Myocyte (in vitro differentiated cells): Measurements from ENCODE around the gene LRRC8D. TPM values are rescaled to one million over a fixed set of nuclear protein-coding genes. Genes with fewer than 3 reads are reported as not detected.
A peak's percentile ranks its signal among the peaks of the same experiment; 100 is the strongest.

Experiments used
- DNase-seq: peaks from one replicate; pipeline ENCODE4 v3.0.0-alpha.2; 2012; ENCODE audit warnings: low read depth
- total RNA-seq: library from RNA; depleted of rRNA; stranded (reverse); fragments of >200 nt; gene quantifications from 2 replicates; pipeline ENCODE4 v1.2.3, GENCODE V29; 2014

Gene LRRC8D
- total RNA-seq, 1 donor from 2014 or later: 16.7 TPM

GRCh38 chr1:89832496-89833127, 11.8 kb downstream of the LRRC8D start:
- no peak for DNase-seq

- no peak for DNase-seq
These were observed 12.6 kb downstream of the LRRC8D start for GRCh38 chr1:89833183-89834082.

- DNase-seq: no peak
These were observed 13.4 kb downstream of the LRRC8D start for GRCh38 chr1:89834083-89834704.

- DNase-seq: no peak
These were observed 15.6 kb downstream of the LRRC8D start for GRCh38 chr1:89836252-89837035.

- DNase-seq: no peak
These were observed 16.2 kb downstream of the LRRC8D start for GRCh38 chr1:89837036-89837481.

- no peak for DNase-seq
These were observed 16.7 kb downstream of the LRRC8D start for GRCh38 chr1:89837510-89837909.

GRCh38 chr1:89839516-89839915, 18.7 kb downstream of the LRRC8D start:
- no peak for DNase-seq

- DNase-seq: no peak
These were observed 20.7 kb downstream of the LRRC8D start for GRCh38 chr1:89841507-89841906.

GRCh38 chr1:89842567-89843272, 21.9 kb downstream of the LRRC8D start:
- no peak for DNase-seq

- DNase-seq: peak; percentile 79
These were observed 22.7 kb downstream of the LRRC8D start for GRCh38 chr1:89843273-89844130.

- no peak for DNase-seq
These were observed 23.5 kb downstream of the LRRC8D start for GRCh38 chr1:89844241-89844807.

- DNase-seq: no peak
These were observed 24.0 kb downstream of the LRRC8D start for GRCh38 chr1:89844860-89845259.

- DNase-seq: no peak
These were observed 26.4 kb downstream of the LRRC8D start for GRCh38 chr1:89847191-89847729.

- no peak for DNase-seq
These were observed 30.1 kb downstream of the LRRC8D start for GRCh38 chr1:89850844-89851415.

- no peak for DNase-seq
These were observed 33.3 kb downstream of the LRRC8D start for GRCh38 chr1:89854140-89854539.

GRCh38 chr1:89855413-89856123, 34.7 kb downstream of the LRRC8D start:
- DNase-seq: no peak

GRCh38 chr1:89863165-89863830, 42.5 kb downstream of the LRRC8D start:
- DNase-seq: no peak
